Naive B cell (primary cell): ENCODE data around the gene EPB41L5. TPM values are rescaled to one million over a fixed set of nuclear protein-coding genes. Genes with fewer than 3 reads are reported as not detected.
"Not testable (repeated sequence)": the region's sequence is repeated elsewhere in the genome, so short reads cannot be mapped to it uniquely, and the experiment has no call there.

Source experiments
- ATAC-seq, 2 donors: fragments of 150-1000 bp; cut with Tn5 transposase; 2 replicates each; pipeline ENCODE4 v1.10.0; 2021; ENCODE audit warnings: low read depth in 2 of 2, mild to moderate bottlenecking in 2 of 2, moderate library complexity in 2 of 2
- DNase-seq: peaks from one replicate; pipeline ENCODE4 v3.0.0; 2022
- H3K27ac Mint-ChIP-seq, 6 donors: one replicate each; pipeline ENCODE4 v1.8.0; 2020 to 2022; ENCODE audit warnings: mild to moderate bottlenecking in 6 of 6, mixed read lengths in 6 of 6, moderate library complexity in 5 of 6, inconsistent platforms in 2 of 6
- H3K27me3 Mint-ChIP-seq, 3 donors: one replicate each; pipeline ENCODE4 v1.8.0; 2021 to 2022; ENCODE audit warnings: mixed read lengths in 3 of 3, mild to moderate bottlenecking in 1 of 3
- H3K36me3 Mint-ChIP-seq, 2 donors: one replicate each; pipeline ENCODE4 v1.8.0; 2020 to 2022; ENCODE audit warnings: mixed read lengths in 2 of 2, inconsistent platforms in 1 of 2, mild to moderate bottlenecking in 1 of 2
- H3K4me1 Mint-ChIP-seq, 3 donors: one replicate each; pipeline ENCODE4 v1.8.0; 2020 to 2022; ENCODE audit warnings: mixed read lengths in 3 of 3, inconsistent platforms in 1 of 3, mild to moderate bottlenecking in 1 of 3, moderate library complexity in 1 of 3
- H3K4me3 Mint-ChIP-seq, 8 donors: one replicate each; pipeline ENCODE4 v1.8.0; 2020 to 2022; ENCODE audit warnings: mild to moderate bottlenecking in 8 of 8, mixed read lengths in 8 of 8, moderate library complexity in 8 of 8, inconsistent platforms in 2 of 8
- H3K9me3 Mint-ChIP-seq, 7 donors: one replicate each; pipeline ENCODE4 v1.8.0; 2020 to 2022; ENCODE audit warnings: mixed read lengths in 7 of 7, mild to moderate bottlenecking in 5 of 7, inconsistent platforms in 2 of 7, moderate library complexity in 1 of 7
- polyA plus RNA-seq, 6 donors: library from polyadenylated mRNA; unstranded; fragments of 300-500 nt; fragmentation: Illumina TruSeq; gene quantifications; one replicate each; pipeline ENCODE4 v1.2.3, GENCODE V29; 2021; ENCODE audit warnings: low read depth in 6 of 6

The EPB41L5 gene
- polyA plus RNA-seq, 6 donors from 2014 or later = 5.8 to 10.2 (median 7.8) TPM

- no peaks in the 10 kb centered on the region for H3K27me3 Mint-ChIP-seq
- H3K9me3 Mint-ChIP-seq = no peaks in the 10 kb centered on the region
- ATAC-seq (no peak), DNase-seq (no peak)
- peak overlapping the region in 1 of 6 donors; percentile 29 for H3K27ac Mint-ChIP-seq
- peak overlapping the region in 5 of 8 donors; percentile 60 to 95 (median 82) for H3K4me3 Mint-ChIP-seq
- H3K4me1 Mint-ChIP-seq = peaks cover 27 to 30% (median 28%) of the 10 kb centered on the region in 3 donors
- no peaks in the 10 kb centered on the region for H3K36me3 Mint-ChIP-seq
Measured at GRCh38 chr2:120014226-120014980, 1.5 kb downstream of the EPB41L5 start.

- DNase-seq (no peak), ATAC-seq (no peak)
- Mint-ChIP-seq H3K4me1 (peaks cover 24 to 29% (median 24%) of the 10 kb centered on the region in 3 donors), H3K4me3 (peak overlapping the region in 1 of 8 donors; percentile 74), H3K27me3 (no peaks in the 10 kb centered on the region), H3K27ac (peak overlapping the region in 2 of 6 donors; percentile 45 to 89), H3K9me3 (no peaks in the 10 kb centered on the region), H3K36me3 (no peaks in the 10 kb centered on the region)
Measured at GRCh38 chr2:120016800-120017199, 3.9 kb downstream of the EPB41L5 start.

- Mint-ChIP-seq H3K36me3 (no peaks in the 10 kb centered on the region), H3K4me3 (peak overlapping the region in 1 of 8 donors; percentile 11), H3K27me3 (no peaks in the 10 kb centered on the region), H3K9me3 (no peaks in the 10 kb centered on the region), H3K27ac (no peak overlapping the region), H3K4me1 (peaks cover 21 to 28% (median 24%) of the 10 kb centered on the region in 3 donors)
- ATAC-seq = no peak
- no peak for DNase-seq
Measured at GRCh38 chr2:120017201-120017600, 4.3 kb downstream of the EPB41L5 start.

- no peaks in the 10 kb centered on the region for H3K27me3 Mint-ChIP-seq
- H3K4me3 Mint-ChIP-seq = no peak overlapping the region
- no peak overlapping the region for H3K27ac Mint-ChIP-seq
- H3K9me3 Mint-ChIP-seq = peaks cover 0 to 7% (median 0%) of the 10 kb centered on the region in 7 donors
- peaks cover 19 to 23% (median 20%) of the 10 kb centered on the region in 3 donors for H3K4me1 Mint-ChIP-seq
- H3K36me3 Mint-ChIP-seq = peaks cover 0 to 7% of the 10 kb centered on the region in 2 donors
- DNase-seq (no peak), ATAC-seq (no peak)
Measured at GRCh38 chr2:120018549-120018948, 5.7 kb downstream of the EPB41L5 start.

GRCh38 chr2:120020554-120020953 lies 7.7 kb downstream of the EPB41L5 start:
- peaks cover 9 to 17% (median 11%) of the 10 kb centered on the region in 3 donors for H3K4me1 Mint-ChIP-seq
- H3K36me3 Mint-ChIP-seq = peaks cover 10 to 18% of the 10 kb centered on the region in 2 donors
- H3K4me3 Mint-ChIP-seq = no peak overlapping the region
- ATAC-seq (no peak), DNase-seq (no peak)
- H3K9me3 Mint-ChIP-seq = peaks cover 0 to 20% (median 9%) of the 10 kb centered on the region in 7 donors
- H3K27ac Mint-ChIP-seq = no peak overlapping the region
- H3K27me3 Mint-ChIP-seq = no peaks in the 10 kb centered on the region

GRCh38 chr2:120022505-120022904 lies 9.6 kb downstream of the EPB41L5 start:
- H3K4me3 Mint-ChIP-seq, ATAC-seq, DNase-seq, H3K27me3 Mint-ChIP-seq: not testable (repeated sequence)
- H3K27ac Mint-ChIP-seq = peak overlapping the region in 1 of 6 donors; percentile 6
- peaks cover 0 to 20% (median 11%) of the 10 kb centered on the region in 7 donors for H3K9me3 Mint-ChIP-seq
- H3K36me3 Mint-ChIP-seq = peaks cover 19 to 24% of the 10 kb centered on the region in 2 donors
- H3K4me1 Mint-ChIP-seq = peaks cover 5 to 16% (median 10%) of the 10 kb centered on the region in 3 donors

GRCh38 chr2:120026890-120027289 lies 14.0 kb downstream of the EPB41L5 start:
- Mint-ChIP-seq H3K4me3 (no peak overlapping the region), H3K4me1 (peaks cover 5 to 13% (median 11%) of the 10 kb centered on the region in 3 donors), H3K27me3 (no peaks in the 10 kb centered on the region), H3K36me3 (peaks cover 19 to 24% of the 10 kb centered on the region in 2 donors), H3K9me3 (peaks cover 0 to 20% (median 11%) of the 10 kb centered on the region in 7 donors), H3K27ac (no peak overlapping the region)
- no peak for ATAC-seq
- DNase-seq = no peak

GRCh38 chr2:120028795-120029194 lies 15.9 kb downstream of the EPB41L5 start:
- peaks cover 0 to 14% (median 10%) of the 10 kb centered on the region in 7 donors for H3K9me3 Mint-ChIP-seq

GRCh38 chr2:120029672-120030640 lies 17.1 kb downstream of the EPB41L5 start:
- H3K27me3 Mint-ChIP-seq = no peaks in the 10 kb centered on the region
- peaks cover 0 to 13% (median 11%) of the 10 kb centered on the region in 3 donors for H3K4me1 Mint-ChIP-seq
- H3K4me3 Mint-ChIP-seq = no peak overlapping the region
- no peak overlapping the region for H3K27ac Mint-ChIP-seq
- ATAC-seq (no peak), DNase-seq (no peak)
- H3K9me3 Mint-ChIP-seq = peaks cover 0 to 7% (median 4%) of the 10 kb centered on the region in 7 donors
- H3K36me3 Mint-ChIP-seq = peaks cover 11 to 15% of the 10 kb centered on the region in 2 donors

More at GRCh38 chr2:120028795-120029194, 15.9 kb downstream of the EPB41L5 start:
- Mint-ChIP-seq H3K27me3 (no peaks in the 10 kb centered on the region), H3K27ac (no peak overlapping the region), H3K36me3 (peaks cover 14 to 19% of the 10 kb centered on the region in 2 donors), H3K4me1 (peaks cover 0 to 13% (median 11%) of the 10 kb centered on the region in 3 donors), H3K4me3 (no peak overlapping the region)
- DNase-seq = no peak
- ATAC-seq = no peak

- DNase-seq (no peak), ATAC-seq (no peak)
- peaks cover 0 to 3% of the 10 kb centered on the region in 2 donors for H3K36me3 Mint-ChIP-seq
- no peak overlapping the region for H3K27ac Mint-ChIP-seq
- H3K9me3 Mint-ChIP-seq = peaks cover 0 to under 1% (median 0%) of the 10 kb centered on the region in 7 donors
- H3K4me1 Mint-ChIP-seq = peaks cover 0 to 18% (median 5%) of the 10 kb centered on the region in 3 donors
- H3K27me3 Mint-ChIP-seq = no peaks in the 10 kb centered on the region
- H3K4me3 Mint-ChIP-seq = no peak overlapping the region
Measured at GRCh38 chr2:120032297-120032696, 19.4 kb downstream of the EPB41L5 start.

- no peak overlapping the region for H3K4me3 Mint-ChIP-seq
- peaks cover 2 to 4% of the 10 kb centered on the region in 2 donors for H3K36me3 Mint-ChIP-seq
- H3K27me3 Mint-ChIP-seq = no peaks in the 10 kb centered on the region
- no peak overlapping the region for H3K27ac Mint-ChIP-seq
- H3K9me3 Mint-ChIP-seq = peaks cover 0 to 3% (median 2%) of the 10 kb centered on the region in 7 donors
- ATAC-seq (no peak), DNase-seq (no peak)
- peaks cover 10 to 17% (median 12%) of the 10 kb centered on the region in 3 donors for H3K4me1 Mint-ChIP-seq
Measured at GRCh38 chr2:120034027-120034426, 21.1 kb downstream of the EPB41L5 start.

GRCh38 chr2:120034621-120035020 lies 21.7 kb downstream of the EPB41L5 start:
- H3K27me3 Mint-ChIP-seq = no peaks in the 10 kb centered on the region
- peak overlapping the region in 1 of 8 donors; percentile 54 for H3K4me3 Mint-ChIP-seq
- H3K27ac Mint-ChIP-seq = no peak overlapping the region
- H3K4me1 Mint-ChIP-seq = peaks cover 14 to 20% (median 18%) of the 10 kb centered on the region in 3 donors
- DNase-seq (no peak), ATAC-seq (no peak)
- peaks cover 0 to 6% (median 6%) of the 10 kb centered on the region in 7 donors for H3K9me3 Mint-ChIP-seq
- peaks cover 5 to 8% of the 10 kb centered on the region in 2 donors for H3K36me3 Mint-ChIP-seq

GRCh38 chr2:120036145-120036544 lies 23.3 kb downstream of the EPB41L5 start:
- peaks cover 11 to 19% (median 17%) of the 10 kb centered on the region in 3 donors for H3K4me1 Mint-ChIP-seq
- DNase-seq (no peak), ATAC-seq (no peak)
- H3K9me3 Mint-ChIP-seq = peaks cover 0 to 6% (median 6%) of the 10 kb centered on the region in 7 donors
- peak overlapping the region in 1 of 6 donors; percentile 47 for H3K27ac Mint-ChIP-seq
- no peaks in the 10 kb centered on the region for H3K27me3 Mint-ChIP-seq
- H3K36me3 Mint-ChIP-seq = peaks cover 5 to 8% of the 10 kb centered on the region in 2 donors
- no peak overlapping the region for H3K4me3 Mint-ChIP-seq
